GM19025 (cell line): ENCODE results near the gene RASGRP2.

Experiments
- ATAC-seq: cut with Tn5 transposase; IDR thresholded peaks from one replicate; pipeline ENCODE4 v1.9.1; 2021; ENCODE audit warnings: mild to moderate bottlenecking, low read depth, moderate library complexity; ENCODE audit not compliant: unreplicated experiment

RASGRP2 gene

GRCh38 chr11:64772303-64773018, 28.5 kb upstream of the RASGRP2 start:
- no peak for ATAC-seq

GRCh38 chr11:64771861-64772260, 27.9 kb upstream of the RASGRP2 start:
- no peak for ATAC-seq

- no peak for ATAC-seq
These were observed 26.2 kb upstream of the RASGRP2 start for GRCh38 chr11:64770120-64770519.

GRCh38 chr11:64769283-64769682, 25.3 kb upstream of the RASGRP2 start:
- ATAC-seq = no peak

- no peak for ATAC-seq
These were observed 24.4 kb upstream of the RASGRP2 start for GRCh38 chr11:64768300-64768694.

- no peak for ATAC-seq
These were observed 23.7 kb upstream of the RASGRP2 start for GRCh38 chr11:64767344-64768299.

GRCh38 chr11:64766881-64767280, 22.9 kb upstream of the RASGRP2 start:
- ATAC-seq = no peak

- ATAC-seq = no peak
These were observed 22.1 kb upstream of the RASGRP2 start for GRCh38 chr11:64765851-64766665.

- ATAC-seq = no peak
These were observed 21.4 kb upstream of the RASGRP2 start for GRCh38 chr11:64765291-64765850.

- ATAC-seq = no peak
These were observed 20.8 kb upstream of the RASGRP2 start for GRCh38 chr11:64764753-64765152.

GRCh38 chr11:64764040-64764611, 20.2 kb upstream of the RASGRP2 start:
- no peak for ATAC-seq

GRCh38 chr11:64763526-64764039, 19.6 kb upstream of the RASGRP2 start:
- no peak for ATAC-seq

- ATAC-seq = no peak
These were observed 19.0 kb upstream of the RASGRP2 start for GRCh38 chr11:64762674-64763525.

- ATAC-seq = no peak
These were observed 18.3 kb upstream of the RASGRP2 start for GRCh38 chr11:64762277-64762673.

- ATAC-seq = no peak
These were observed 16.9 kb upstream of the RASGRP2 start for GRCh38 chr11:64760759-64761420.

GRCh38 chr11:64759722-64760719, 16.1 kb upstream of the RASGRP2 start, which contains the start of gene PYGM:
Gene PYGM, minus strand, starts transcription at chr11:64759974. Its CDS starts 76 bp downstream, at chr11:64759898.
- ATAC-seq = no peak

- no peak for ATAC-seq
These were observed 15.3 kb upstream of the RASGRP2 start for GRCh38 chr11:64759131-64759721.
